HG03469 (cell line): ENCODE results near the gene GTF2H4.
"Not testable (repeated sequence)": the region's sequence is repeated elsewhere in the genome, so short reads cannot be mapped to it uniquely, and the experiment has no call there.

Experiments
- ATAC-seq: cut with Tn5 transposase; IDR thresholded peaks from one replicate; pipeline ENCODE4 v1.9.1; 2021; ENCODE audit warnings: mild to moderate bottlenecking, moderate library complexity, moderate number of reproducible peaks; ENCODE audit not compliant: unreplicated experiment

The GTF2H4 gene

DNA sequence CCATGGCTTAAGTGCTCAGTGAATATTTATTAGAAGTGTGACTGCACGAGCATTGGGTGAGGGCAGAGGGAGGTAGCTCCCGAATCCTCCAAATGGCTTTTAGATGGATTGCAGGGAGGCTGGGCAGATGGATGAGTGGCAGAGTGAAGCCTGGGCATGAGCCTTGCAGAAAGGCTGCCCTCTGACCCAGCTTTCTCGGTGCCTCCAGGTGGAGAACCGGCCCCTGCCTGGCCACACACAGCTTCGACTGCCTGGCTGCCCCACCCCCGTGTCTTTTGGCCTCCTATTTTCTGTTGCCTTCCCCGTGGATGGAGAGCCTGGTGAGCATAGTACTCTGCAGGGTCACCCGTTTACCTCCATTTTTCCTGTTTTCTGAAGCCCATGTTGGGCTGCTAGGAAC is 9.5 kb downstream of the GTF2H4 start:
- no peak for ATAC-seq

DNA sequence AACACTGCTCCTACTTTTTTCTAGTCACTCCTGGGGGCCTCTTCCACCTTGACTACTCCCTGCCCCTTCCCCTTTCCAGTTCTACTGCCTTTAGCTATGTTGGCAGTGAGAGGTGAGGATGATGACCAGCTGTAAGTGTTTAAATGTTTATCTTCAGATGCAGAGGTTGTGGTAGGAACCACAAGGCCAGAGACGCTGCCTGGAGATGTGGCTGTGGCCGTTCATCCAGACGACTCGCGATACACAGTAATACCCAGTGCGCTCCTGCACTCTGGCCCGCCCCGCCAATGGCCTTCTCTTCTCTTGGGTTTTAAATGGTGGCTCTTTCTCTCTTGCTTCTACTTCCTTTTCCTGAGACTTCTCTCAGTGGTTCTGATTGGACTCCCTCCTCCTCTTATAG is 10.7 kb downstream of the GTF2H4 start:
- no peak for ATAC-seq

DNA sequence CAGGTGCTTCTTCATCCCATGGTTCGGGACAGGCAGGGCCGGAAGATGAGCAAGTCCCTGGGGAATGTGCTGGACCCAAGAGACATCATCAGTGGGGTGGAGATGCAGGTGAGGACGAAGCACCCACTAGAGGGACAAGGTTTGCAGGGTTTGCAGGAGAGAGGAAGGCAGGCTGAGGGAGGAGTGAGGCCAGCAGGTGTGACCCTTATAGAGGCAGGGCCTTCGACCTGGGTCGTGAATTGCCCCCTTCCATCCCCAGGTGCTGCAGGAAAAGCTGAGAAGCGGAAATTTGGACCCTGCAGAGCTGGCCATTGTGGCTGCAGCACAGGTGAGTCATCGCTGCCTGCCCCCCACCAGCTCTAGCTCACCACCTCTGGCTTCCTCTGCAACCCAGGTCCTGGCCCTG is 14.4 kb downstream of the GTF2H4 start:
- ATAC-seq: no peak

DNA sequence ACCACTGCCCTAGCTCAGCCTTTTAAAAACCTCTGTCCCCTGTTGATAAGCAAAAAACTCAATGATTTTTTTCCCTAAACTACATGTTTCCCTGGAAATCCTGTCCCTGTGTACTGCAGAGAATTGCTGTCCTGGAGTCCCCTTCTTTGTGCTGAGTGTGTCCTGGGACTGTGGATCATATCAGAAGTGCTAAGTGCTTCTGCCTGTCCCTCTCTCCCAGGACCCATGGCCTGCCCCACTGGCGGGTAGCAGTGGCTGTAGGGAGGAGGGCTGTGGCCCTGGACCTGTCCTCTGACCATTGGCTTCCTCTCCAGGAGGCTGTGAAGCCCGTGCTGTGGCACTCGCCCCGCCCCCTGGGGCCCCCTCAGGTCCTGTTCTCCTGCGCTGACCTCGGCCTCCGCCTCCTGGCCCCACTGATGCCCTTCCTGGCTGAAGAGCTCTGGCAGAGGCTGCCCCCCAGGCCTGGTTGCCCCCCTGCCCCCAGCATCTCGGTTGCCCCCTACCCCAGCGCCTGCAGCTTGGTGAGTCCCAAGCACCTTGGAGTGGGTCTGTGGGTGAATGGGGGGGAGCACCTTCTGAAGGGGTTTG is 16.1 kb downstream of the GTF2H4 start:
- not testable (repeated sequence) for ATAC-seq

DNA sequence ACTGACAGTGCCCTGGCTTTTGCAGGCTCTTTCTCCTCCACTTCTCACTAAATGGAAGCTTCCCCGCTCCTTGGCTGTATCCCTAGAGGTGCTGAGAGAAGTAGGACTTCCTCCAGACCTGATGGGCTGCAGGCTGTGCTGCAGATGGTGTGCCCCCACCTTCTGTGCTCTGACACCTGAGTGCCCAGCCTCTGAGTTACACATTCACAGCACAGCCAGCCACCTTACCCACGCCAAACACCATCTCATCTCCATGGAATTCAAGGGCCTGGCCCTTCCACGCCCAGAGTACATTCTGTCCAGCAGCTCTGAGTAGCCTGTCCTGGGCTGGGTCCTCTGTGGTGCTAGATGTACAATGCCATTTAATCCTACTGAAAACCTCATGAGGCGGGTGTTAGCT is 18.6 kb downstream of the GTF2H4 start:
- ATAC-seq: no peak

DNA sequence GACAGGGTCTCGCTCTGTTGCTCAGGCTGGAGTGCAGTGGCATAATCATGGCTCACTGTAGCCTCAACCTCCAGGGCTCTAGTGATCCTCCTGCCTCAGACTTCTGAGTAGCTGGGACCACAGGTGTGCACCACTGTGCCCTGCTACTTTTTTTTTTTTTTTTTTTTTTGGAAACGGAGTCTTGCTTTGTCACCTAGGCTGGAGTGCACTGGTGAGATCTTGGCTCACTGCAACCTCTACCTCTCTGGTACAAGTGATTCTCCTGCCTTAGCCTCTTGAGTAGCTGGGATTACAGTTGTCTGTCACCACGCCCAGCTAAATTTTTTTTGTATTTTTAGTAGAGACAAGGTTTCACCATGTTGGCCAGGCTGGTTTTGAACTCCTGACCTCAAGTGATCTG is 19.1 kb downstream of the GTF2H4 start:
- ATAC-seq: not testable (repeated sequence)

DNA sequence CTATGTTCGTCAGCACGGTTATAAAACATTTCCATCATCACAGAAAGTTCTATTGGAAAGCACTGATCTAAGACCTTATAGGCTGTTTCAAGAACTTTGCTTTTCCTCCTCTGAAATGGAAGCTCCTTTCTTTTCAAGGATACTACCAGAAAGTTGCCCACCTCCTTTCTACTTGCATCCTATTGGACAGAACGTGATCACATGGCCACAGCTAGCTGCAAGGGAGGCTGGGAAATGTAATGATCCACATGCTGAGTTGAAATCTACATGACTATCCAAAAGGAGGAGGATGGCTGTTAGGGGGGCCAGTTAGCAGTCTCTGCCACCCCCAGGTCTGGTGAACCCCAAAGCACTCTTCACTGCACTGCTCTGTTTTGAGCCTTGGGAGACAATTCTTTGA is 20.7 kb downstream of the GTF2H4 start:
- ATAC-seq: no peak

DNA sequence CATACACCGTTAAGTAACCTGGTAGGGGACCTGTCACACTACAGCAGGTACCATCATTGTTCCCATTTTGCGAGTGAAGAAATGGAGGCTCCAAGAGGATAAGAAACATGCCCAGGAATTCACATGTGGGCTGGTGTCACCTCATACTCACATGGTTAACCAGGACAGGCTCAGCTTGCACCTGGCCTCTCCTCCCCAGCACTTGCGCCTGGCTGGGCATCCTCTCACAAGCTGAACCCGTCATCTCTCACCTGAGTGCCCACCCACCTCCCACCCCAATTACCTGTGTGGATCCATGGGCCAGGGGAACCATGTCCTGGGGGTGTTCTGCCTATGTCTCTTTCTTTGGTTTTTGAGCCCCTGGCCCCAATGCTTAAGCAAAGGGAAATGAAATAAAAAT is 22.5 kb downstream of the GTF2H4 start:
- no peak for ATAC-seq

DNA sequence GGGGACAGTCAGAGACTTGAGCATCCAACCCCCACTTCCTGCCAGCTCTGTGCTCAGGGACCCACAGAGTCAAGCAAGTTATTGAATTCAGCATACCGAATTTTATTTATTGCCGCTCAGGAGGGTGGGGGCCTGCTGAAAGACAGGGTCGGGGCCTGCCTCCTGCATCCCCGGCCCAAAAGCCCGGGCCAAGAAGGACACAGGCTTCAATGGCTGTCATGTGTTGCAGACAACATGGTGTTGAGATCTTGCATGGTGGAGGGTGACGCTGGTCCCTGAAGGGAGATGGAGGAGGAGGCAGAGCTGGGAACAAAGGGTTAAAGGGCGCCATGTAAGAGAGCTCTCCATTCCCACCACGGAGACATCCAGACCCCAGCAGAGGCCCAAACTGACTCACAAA is 23.3 kb downstream of the GTF2H4 start:
- no peak for ATAC-seq

DNA sequence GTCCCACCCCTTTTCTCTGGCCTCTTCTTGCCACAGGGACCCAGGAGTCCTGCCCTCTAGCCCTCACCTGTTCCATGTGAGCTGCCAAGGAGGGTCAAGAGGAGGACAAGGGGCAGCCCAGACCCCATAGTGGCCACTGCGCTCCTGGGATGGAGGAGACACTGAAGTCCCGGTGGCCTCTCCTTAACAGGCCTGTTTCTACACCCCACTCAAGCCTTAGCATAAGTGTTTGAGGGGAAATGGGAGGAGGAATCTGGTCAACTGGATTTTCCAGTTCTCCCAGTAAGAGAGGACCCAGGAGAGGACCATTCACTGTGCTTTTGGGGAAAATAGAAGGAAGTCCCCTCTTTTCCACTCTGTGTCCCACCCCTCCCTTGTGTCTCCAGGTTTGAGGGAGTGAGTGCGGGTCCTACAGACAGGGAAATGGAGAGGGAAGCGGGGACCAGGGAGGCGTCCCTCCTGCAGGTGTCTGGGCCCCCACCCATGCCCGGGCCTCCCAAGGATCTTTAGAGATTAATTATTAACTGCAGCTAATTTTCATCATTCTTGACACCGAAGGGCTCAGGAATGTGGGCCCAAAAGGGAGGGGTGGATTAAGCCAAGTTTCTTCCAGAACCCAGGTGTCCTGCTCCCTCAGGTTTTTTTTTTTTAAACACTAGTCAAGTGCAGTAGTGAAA is 24.1 kb downstream of the GTF2H4 start, which contains the start of gene SFTA2:
TSS of gene SFTA2 (minus strand) at position 202 of the 677 bp plus-strand sequence. CDS start at position 128, 74 bp downstream.
- ATAC-seq: no peak

DNA sequence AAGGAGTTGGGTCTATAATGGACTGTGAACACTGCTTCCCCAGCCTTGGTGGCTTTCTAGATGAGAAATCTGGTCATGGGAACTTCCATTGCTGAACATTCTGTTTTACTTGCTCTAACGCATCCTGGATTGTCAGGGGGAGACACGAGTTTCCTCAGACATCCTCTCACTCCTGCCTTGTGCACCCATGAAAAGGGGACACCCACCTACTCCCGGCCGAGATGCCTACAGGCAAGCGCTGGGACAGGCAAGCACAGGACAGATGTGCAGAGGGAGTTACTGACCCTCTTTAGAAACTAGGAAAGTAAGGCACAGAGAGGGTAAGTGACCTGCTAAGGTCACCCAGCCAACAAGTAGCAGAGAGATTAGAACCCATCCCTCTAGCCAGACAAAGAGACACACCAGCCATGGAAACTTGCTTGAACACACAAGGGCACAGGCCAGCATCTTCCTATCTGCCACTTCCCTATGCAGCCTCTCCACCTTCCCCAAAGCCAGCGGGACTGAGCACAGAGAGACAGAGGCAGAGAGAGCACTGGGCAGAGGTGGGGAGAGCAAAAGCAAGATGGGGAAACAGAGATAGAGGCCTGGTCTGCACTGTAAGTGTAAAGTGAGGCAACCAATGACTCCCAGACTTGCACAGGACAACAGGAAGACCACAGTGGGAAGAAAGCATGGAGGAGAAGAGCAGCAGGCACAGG is 24.8 kb downstream of the GTF2H4 start:
- no peak for ATAC-seq

DNA sequence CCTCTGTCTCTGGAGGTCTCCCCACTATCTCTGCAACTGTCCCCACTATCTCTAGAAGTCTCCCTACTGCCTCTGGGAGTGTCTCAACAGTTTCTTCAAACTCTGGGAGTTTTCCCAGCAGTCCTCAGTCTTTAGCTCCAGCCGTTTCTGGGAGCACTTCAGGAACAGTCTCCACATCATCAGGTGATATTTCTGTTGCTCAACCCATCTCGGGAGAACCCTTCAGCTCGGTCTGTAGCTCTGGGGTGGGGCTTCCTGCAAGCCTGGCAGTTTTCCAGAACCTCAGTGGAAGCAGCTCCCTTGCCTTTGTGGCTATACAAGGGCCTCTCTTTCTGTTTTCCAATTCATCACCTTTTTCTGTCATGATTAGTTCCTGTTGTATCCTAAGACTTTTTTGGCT is 27.0 kb downstream of the GTF2H4 start:
- ATAC-seq: no peak

DNA sequence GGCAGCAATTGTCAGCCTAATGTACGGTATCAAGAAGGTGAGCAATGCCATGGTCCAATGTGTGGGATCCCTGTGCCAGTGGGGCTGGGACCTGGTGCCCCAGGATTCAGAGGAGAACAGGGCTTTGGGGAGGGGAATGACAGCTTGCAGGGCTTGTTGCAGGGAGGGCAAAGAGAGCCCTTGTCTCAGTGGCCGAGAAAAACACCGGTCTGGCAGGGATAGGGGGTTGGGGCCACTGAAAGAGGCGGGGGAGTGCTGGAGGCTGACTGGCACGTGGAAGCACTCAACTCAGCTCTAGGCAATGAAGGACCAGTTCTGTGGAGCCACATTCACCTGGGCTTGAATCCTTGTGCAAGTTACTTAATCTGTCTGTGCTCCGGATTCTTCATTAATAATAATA is 29.3 kb downstream of the GTF2H4 start:
- ATAC-seq: no peak

DNA sequence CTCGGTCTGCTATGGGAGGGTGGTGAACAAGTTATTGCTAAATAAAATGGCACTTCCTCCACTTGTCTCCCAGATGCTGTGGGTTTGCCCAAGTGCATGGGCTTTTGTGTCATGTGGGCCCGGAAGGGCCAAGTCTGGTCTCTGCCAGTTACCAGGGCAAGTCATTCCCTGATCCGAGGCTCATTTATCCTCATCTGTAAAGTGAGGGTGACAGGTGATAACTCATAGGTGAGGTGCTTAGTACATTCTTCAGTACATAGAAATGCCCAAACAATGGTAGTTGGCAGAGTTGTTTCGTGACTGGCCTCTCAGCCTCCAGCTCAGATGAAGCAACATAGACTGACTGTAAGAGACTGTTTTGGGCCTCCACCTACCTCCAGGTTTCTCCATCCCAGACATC is 30.7 kb downstream of the GTF2H4 start:
- ATAC-seq: no peak

DNA sequence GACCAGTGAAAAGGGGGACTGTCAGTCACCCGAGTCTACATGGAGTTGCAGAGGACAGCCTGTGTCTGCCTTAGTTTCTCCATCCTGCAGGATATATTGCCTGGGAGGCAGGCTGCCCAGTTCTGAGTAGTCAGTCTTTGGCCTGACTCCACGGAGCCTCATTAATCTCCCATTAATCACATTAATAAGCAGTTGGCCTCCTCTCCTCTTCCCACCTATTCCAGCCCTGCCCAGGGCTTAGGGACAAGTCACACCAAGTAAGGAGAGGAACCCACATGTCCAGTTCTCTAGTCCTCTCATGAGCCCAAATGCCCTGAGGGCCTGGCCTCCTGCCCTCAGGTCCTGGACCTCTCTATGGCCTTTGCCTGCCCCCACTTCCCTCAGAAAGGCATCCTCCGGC is 31.5 kb downstream of the GTF2H4 start:
- no peak for ATAC-seq

DNA sequence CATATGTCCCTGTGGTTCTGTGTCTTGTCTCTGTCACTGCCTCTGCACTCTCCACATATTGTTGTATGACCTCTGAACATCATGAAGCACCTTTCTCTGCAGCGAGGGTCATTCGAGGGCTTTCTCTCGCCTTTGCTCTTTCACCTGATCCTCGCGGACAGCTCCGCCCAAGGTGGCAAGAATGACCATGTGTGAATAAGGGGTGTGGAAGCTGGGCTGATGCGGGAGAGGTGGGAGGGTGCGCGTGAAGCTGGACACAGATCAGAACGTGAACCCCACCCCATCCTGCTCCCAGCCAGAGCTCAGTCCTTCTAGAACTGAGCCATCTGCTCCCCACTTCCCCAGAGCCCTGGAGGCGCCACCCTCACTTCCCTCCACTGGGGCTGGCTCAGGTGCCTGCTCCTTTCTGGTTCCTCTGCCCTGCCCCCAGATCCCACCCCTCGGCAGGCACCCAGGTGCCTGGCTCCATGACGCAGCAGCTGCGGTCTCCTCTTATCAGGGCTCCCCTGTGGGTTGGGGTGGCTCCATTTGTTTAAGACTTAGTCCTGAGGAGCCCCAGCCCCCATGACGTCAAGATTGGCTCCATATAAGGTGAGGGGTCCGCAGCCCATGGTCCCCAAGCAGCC is 32.5 kb downstream of the GTF2H4 start, which contains the start of gene MUCL3:
TSS of gene MUCL3 (plus strand) at position 613 of the 626 bp plus-strand sequence. CDS start 27 bp downstream, outside the sequence.
- no peak for ATAC-seq

DNA sequence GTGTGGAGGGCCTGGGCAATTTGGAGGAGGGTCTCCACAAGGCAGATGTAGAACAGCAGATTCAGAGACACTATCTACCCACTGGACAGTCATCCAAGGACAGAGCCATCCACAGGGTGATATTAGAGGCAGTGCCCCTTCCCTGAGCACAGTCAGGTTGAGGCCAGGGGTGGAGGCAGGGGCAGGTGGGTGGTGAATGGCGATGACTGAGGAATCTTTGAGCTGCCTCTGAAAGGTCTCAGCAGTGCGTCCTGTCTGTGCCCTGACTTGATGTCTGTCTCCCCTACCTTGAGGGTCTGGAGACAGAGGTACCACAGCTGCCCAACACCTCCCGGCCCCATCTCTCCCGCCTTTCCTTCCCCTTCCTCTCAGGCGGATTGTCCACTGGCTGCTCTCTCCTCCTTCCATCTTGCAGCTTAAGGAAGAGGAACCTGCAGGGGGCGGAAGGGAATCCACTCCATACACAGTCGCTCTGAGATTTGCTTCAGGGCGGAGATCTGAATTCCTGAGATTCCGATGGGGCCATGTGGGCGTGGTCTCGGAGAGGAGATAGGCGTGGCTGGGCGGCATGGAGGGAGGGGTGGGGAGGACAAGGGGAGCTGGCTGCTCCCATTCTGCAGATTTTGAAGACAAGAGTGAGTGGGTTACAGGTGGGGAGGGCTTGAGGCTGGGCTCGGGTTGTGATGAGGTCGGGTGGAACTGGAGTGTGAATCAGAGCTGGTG is 34.5 kb downstream of the GTF2H4 start:
- no peak for ATAC-seq

DNA sequence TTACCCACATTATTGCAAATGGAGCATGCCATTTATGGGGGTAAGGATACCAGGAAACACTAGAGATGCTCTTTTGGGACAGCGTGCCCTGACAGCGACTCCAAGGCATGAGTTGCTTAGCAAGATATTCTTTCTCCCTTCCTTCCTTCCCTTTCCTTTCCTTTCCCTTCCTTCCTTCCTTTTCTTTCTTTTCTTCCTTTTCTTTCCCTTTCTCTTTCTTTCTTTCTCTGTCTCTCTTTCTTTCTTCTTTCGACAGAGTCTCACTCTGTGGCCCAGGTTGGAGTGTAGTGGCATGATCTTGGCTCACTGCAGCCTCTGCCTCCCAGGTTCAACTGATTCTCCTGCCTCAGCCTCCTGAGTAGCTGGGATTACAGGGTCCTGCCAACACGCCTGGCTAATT is 36.0 kb downstream of the GTF2H4 start:
- no peak for ATAC-seq

DNA sequence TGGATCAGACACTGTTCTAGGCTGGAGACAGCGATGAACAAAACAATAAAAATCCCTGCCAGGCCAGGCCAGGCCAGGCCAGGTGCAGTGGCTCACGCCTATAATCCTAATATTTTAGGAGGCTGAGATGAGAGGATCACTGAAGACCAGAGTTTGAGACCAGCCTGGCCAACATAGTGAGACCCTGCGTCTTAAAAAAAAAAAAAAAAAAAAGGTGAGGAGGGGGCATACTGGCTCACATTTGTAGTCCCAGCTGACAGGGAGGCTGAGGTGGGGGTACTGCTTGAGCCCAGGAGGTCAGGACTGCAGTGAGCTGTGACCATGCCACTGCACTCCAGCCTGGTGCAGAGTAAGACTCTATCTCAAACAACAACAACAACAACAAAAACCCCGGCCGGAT is 37.3 kb downstream of the GTF2H4 start:
- ATAC-seq: no peak

DNA sequence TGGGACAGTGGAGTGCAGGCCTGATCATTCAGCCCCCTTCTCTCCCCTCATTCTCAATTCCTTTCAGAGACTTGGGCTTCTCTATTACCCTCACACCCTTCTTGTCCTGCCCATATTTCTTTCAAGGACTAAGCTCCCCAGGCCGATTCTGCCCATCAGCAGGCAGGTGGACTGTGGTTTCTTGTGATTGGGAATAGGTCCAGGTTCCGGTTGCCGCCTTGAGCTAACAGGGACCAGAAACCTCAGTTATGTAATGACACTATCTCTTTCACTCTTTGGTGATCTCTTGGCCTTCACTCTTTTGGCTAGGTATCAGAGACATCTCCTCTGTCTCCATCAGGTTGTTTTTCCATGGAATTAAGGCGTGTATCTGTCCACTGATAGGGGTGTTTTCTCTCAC is 39.2 kb downstream of the GTF2H4 start:
- ATAC-seq: no peak

DNA sequence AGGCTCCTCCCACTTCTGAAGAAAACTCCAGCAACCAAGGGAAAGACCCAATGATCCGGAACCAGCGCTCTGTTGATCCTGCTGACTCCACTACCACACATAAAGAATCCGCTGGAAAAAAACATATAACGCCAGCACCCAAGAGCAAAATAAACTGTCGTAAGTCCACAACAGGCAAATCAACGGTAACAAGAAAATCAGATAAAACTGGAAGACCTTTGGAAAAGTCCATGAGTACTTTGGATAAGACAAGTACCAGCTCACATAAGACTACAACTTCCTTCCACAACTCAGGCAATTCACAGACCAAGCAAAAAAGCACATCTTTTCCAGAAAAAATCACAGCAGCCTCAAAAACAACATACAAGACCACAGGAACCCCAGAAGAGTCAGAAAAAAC is 40.8 kb downstream of the GTF2H4 start:
- ATAC-seq: no peak
